Fibroblast of pulmonary artery (primary cell): ENCODE results near the gene DFFB.
A peak's percentile ranks its signal among the peaks of the same experiment; 100 is the strongest.

Source experiments
- DNase-seq: peaks from one replicate; pipeline ENCODE4 v3.0.0-alpha.2; 2010; ENCODE audit warnings: low read depth
- H3K4me3 ChIP-seq: replicated peaks from 2 replicates; pipeline ENCODE4 v1.5.1; 2011; ENCODE audit warnings: low read depth, mild to moderate bottlenecking, control low read depth, low read length, moderate library complexity
- TF ChIP-seq, protein P1 (sequence below): IDR thresholded peaks from 2 replicates; pipeline ENCODE4 v1.5.1; 2011; ENCODE audit warnings: mild to moderate bottlenecking, control low read depth, low read length, inconsistent platforms; ENCODE audit errors: missing control alignments

The DFFB gene

GRCh38 chr1:3852711-3853485, 4.4 kb upstream of the DFFB start:
- DNase-seq, result no peak
- TF ChIP-seq, protein P1, sequence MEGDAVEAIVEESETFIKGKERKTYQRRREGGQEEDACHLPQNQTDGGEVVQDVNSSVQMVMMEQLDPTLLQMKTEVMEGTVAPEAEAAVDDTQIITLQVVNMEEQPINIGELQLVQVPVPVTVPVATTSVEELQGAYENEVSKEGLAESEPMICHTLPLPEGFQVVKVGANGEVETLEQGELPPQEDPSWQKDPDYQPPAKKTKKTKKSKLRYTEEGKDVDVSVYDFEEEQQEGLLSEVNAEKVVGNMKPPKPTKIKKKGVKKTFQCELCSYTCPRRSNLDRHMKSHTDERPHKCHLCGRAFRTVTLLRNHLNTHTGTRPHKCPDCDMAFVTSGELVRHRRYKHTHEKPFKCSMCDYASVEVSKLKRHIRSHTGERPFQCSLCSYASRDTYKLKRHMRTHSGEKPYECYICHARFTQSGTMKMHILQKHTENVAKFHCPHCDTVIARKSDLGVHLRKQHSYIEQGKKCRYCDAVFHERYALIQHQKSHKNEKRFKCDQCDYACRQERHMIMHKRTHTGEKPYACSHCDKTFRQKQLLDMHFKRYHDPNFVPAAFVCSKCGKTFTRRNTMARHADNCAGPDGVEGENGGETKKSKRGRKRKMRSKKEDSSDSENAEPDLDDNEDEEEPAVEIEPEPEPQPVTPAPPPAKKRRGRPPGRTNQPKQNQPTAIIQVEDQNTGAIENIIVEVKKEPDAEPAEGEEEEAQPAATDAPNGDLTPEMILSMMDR, result no peak
- no peak overlapping the region for H3K4me3 ChIP-seq

DNA sequence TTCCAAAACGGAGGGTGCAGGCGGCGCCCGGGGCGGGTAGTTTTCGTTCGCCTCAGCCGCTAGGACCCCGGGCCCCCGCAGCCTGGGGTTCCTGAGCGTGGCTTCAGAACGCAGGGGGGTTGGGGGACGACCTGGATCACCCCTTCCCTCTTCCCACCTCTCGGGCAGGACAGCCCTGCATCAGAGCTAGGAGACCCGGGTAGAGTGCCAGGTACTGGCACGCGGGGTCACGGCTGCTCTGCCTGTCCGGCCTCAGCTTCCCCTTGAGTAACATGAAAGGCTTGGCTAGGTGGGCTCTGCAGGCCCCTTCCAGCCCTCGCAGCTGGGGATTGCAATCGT, 484 bp downstream of the DFFB start:
- peak overlapping the region; percentile 93 for H3K4me3 ChIP-seq
- TF ChIP-seq, protein P1, result no peak
- no peak for DNase-seq

DNA sequence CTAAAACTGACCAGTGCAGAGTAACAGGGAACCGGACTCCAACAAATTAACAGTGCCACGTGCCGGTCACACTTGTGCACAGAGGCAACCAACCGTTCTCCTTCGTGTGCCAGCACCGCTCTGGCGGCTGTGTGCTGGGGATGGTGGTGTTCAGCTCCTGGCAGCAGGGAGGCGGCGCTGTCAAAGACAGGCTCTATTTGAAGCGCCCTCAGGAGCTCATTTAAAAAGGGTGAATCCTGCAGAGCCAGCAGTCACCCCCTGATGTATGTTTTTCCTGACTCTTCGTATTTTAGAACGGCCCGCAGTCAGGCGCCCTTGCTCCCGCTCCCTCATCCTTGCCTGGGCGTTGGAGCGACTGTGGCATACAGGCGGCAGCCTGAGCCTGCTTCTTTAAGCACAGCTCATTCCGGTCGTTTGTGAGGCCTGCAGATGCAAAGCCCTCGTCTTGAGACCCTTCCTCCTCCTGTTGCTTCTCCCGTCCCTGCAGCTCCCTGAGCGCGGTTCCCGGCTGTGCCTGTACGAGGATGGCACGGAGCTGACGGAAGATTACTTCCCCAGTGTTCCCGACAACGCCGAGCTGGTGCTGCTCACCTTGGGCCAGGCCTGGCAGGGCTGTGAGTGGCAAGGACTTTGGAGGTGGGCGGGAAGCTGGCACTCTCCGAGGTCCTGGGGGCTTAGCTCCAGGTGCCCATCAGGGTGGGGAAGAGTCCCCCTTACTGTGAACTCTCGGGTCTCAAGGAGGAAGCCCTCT, 1.1 kb downstream of the DFFB start:
- peak; percentile 25 for DNase-seq
- peak overlapping the region; percentile 93 for H3K4me3 ChIP-seq
- TF ChIP-seq, protein P1, result peak; percentile 10

GRCh38 chr1:3863231-3863935, 6.1 kb downstream of the DFFB start:
- TF ChIP-seq, protein P1, result no peak
- no peak overlapping the region for H3K4me3 ChIP-seq
- DNase-seq, result no peak

- DNase-seq, result no peak
- H3K4me3 ChIP-seq, result no peak overlapping the region
- TF ChIP-seq, protein P1, result no peak
Measured at GRCh38 chr1:3864884-3865283, 7.6 kb downstream of the DFFB start.

DNA sequence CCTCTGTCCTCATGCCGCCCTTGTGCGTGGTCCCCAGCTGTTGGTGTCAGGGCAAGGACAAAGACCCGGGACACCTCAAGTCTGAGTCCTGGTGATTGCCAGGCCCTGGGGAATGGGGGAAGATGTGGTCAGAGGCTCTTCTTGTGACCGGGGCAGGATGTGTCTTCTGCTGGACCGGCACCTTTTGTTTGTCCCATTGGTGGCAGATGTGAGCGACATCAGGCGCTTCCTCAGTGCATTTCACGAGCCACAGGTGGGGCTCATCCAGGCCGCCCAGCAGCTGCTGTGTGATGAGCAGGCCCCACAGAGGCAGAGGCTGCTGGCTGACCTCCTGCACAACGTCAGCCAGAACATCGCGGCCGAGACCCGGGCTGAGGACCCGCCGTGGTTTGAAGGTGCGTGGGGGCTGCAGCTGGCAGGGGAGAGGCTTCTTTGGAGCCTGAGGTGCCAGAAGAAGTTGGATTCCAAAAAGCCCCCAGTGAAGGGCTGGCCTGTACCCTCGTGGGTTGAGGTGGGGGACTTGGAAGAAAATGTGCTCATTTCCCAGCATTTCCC, 8.4 kb downstream of the DFFB start:
- no peak overlapping the region for H3K4me3 ChIP-seq
- DNase-seq, result no peak
- TF ChIP-seq, protein P1, result no peak
